Endothelial cell of umbilical vein (primary cell): ENCODE results near the gene CDK18.

Experiments
- CTCF ChIP-seq, 2 donors: IDR thresholded peaks; 1 replicate in 1 of 2; 2 replicates in 1 of 2; pipeline ENCODE4 v1.5.1; 2011; ENCODE audit warnings: low read length in 2 of 2, mild to moderate bottlenecking in 2 of 2, moderate library complexity in 2 of 2, control low read depth in 1 of 2, inconsistent platforms in 1 of 2, low read depth in 1 of 2; ENCODE audit not compliant: insufficient read depth in 1 of 2; ENCODE audit errors: extremely low read depth in 1 of 2
- EZH2 ChIP-seq: IDR thresholded peaks from 2 replicates; pipeline ENCODE4 v1.6.1; 2012; ENCODE audit warnings: borderline replicate concordance, low read depth, mild to moderate bottlenecking, moderate library complexity, low read length, inconsistent platforms; ENCODE audit not compliant: severe bottlenecking
- JUN ChIP-seq: IDR thresholded peaks from 2 replicates; pipeline ENCODE4 v1.6.1; 2011; ENCODE audit warnings: borderline replicate concordance, low read depth; ENCODE audit not compliant: insufficient read length, insufficient read depth
- POLR2AphosphoS5 ChIP-seq: IDR thresholded peaks from 2 replicates; pipeline ENCODE4 v1.6.1; 2012; ENCODE audit warnings: low read depth, mild to moderate bottlenecking, control low read depth, low read length, moderate library complexity; ENCODE audit not compliant: insufficient read depth

GRCh38 chr1:205473966-205474365 lies 30.5 kb upstream of the CDK18 start:
- TF ChIP-seq EZH2 (no peak), POLR2AphosphoS5 (no peak), CTCF (IDR thresholded peaks at IDR 0.05; ENCODE audit: extremely low read depth in 1 of 2, insufficient read depth in 1 of 2, low read depth in 1 of 2, low read length in 2 of 2) (no peak), JUN (no peak)
